WTC11 (cell line): ENCODE data around the gene CRYBG3. TPM values are rescaled to one million over a fixed set of nuclear protein-coding genes. Genes with fewer than 3 reads are reported as not detected.

ENCODE experiments used
- ATAC-seq: fragments of 200-7000 bp; cut with Tn5 transposase; 2 replicates; pipeline ENCODE4 v1.10.0; 2021; ENCODE audit warnings: mild to moderate bottlenecking, moderate library complexity
- CTCF ChIA-PET: fragments of 300-600 bp; sonication (Branson Sonifier 250); formaldehyde crosslinking; loops from one replicate; lab custom pipeline; 2021; ENCODE audit warnings: antibody characterized with exemption; lab: Charles Lee
- POLR2A ChIA-PET: fragments of 350-600 bp; sonication (Branson Sonifier 250); formaldehyde crosslinking; loops from one replicate; lab custom pipeline; 2021; ENCODE audit warnings: antibody characterized with exemption; lab: Charles Lee
- DNase-seq: peaks from one replicate; pipeline ENCODE4 v3.0.0; 2021; ENCODE audit warnings: low spot score
- H3K27ac Mint-ChIP-seq: 2 replicates; pipeline ENCODE4 v1.8.0; 2021; ENCODE audit warnings: mixed read lengths
- H3K27me3 Mint-ChIP-seq: 2 replicates; pipeline ENCODE4 v1.8.0; 2021; ENCODE audit warnings: low read depth, mild to moderate bottlenecking, moderate library complexity, mixed read lengths
- H3K36me3 Mint-ChIP-seq: 2 replicates; pipeline ENCODE4 v1.8.0; 2021; ENCODE audit warnings: mixed read lengths
- H3K4me1 Mint-ChIP-seq: 2 replicates; pipeline ENCODE4 v1.8.0; 2022; ENCODE audit warnings: mixed read lengths
- H3K4me3 Mint-ChIP-seq: 2 replicates; pipeline ENCODE4 v1.8.0; 2021; ENCODE audit warnings: mild to moderate bottlenecking, moderate library complexity, mixed read lengths
- H3K9me3 Mint-ChIP-seq: 2 replicates; pipeline ENCODE4 v1.8.0; 2021; ENCODE audit warnings: mixed read lengths
- AR ChIP-seq: fragments of 250-450 bp; sonication (Bioruptor Pico); IDR thresholded peaks from 2 replicates; pipeline ENCODE4 v1.9.0; 2021; ENCODE audit warnings: mild to moderate bottlenecking
- E2F1 ChIP-seq: sonication (generic); formaldehyde crosslinking; IDR thresholded peaks from 2 replicates; pipeline ENCODE4 v1.8.0; 2022; ENCODE audit warnings: mild to moderate bottlenecking, missing genetic modification reagents
- EMX1 ChIP-seq: fragments of 250-450 bp; sonication (Bioruptor Pico); IDR thresholded peaks from 2 replicates; pipeline ENCODE4 v1.8.0; 2021; ENCODE audit warnings: mild to moderate bottlenecking
- FOXK1 ChIP-seq: sonication (generic); formaldehyde crosslinking; IDR thresholded peaks from 2 replicates; pipeline ENCODE4 v1.8.0; 2022; ENCODE audit warnings: mild to moderate bottlenecking, moderate library complexity, missing genetic modification reagents
- HMGA2 ChIP-seq: fragments of 250-450 bp; sonication (Bioruptor Pico); IDR thresholded peaks from 2 replicates; pipeline ENCODE4 v1.4.0; 2021; ENCODE audit warnings: mild to moderate bottlenecking, moderate library complexity
- HMGXB4 ChIP-seq: sonication (generic); formaldehyde crosslinking; IDR thresholded peaks from 2 replicates; pipeline ENCODE4 v1.8.1; 2023; ENCODE audit warnings: mild to moderate bottlenecking, moderate library complexity, missing genetic modification reagents
- IRF1 ChIP-seq: sonication (generic); formaldehyde crosslinking; IDR thresholded peaks from 2 replicates; pipeline ENCODE4 v1.8.0; 2023; ENCODE audit warnings: missing genetic modification reagents
- JAZF1 ChIP-seq: fragments of 250-450 bp; sonication (Bioruptor Pico); IDR thresholded peaks from 2 replicates; pipeline ENCODE4 v1.9.0; 2021; ENCODE audit warnings: moderate library complexity, mild to moderate bottlenecking, inconsistent platforms
- MYBL2 ChIP-seq: sonication (generic); formaldehyde crosslinking; IDR thresholded peaks from 2 replicates; pipeline ENCODE4 v1.8.1; 2023; ENCODE audit warnings: mild to moderate bottlenecking, moderate library complexity, missing genetic modification reagents
- PREB ChIP-seq: sonication (generic); formaldehyde crosslinking; IDR thresholded peaks from 2 replicates; pipeline ENCODE4 v1.8.1; 2022; ENCODE audit warnings: mild to moderate bottlenecking, missing genetic modification reagents, moderate library complexity, borderline replicate concordance
- STAT6 ChIP-seq: sonication (generic); formaldehyde crosslinking; conservative IDR thresholded peaks from 2 replicates; pipeline ENCODE4 v1.8.1; 2023; ENCODE audit warnings: mild to moderate bottlenecking, low read depth, missing genetic modification reagents, moderate library complexity
- TEAD1 ChIP-seq: sonication (generic); formaldehyde crosslinking; IDR thresholded peaks from 2 replicates; pipeline ENCODE4 v1.8.0; 2022; ENCODE audit warnings: mild to moderate bottlenecking, missing genetic modification reagents
- ZNF121 ChIP-seq: sonication (generic); formaldehyde crosslinking; IDR thresholded peaks from 2 replicates; pipeline ENCODE4 v1.8.0; 2023; ENCODE audit warnings: missing genetic modification reagents
- ZNF281 ChIP-seq: sonication (generic); formaldehyde crosslinking; IDR thresholded peaks from 2 replicates; pipeline ENCODE4 v1.8.0; 2023; ENCODE audit warnings: mild to moderate bottlenecking, missing genetic modification reagents
- ZNF317 ChIP-seq: sonication (generic); formaldehyde crosslinking; IDR thresholded peaks from 2 replicates; pipeline ENCODE4 v1.8.1; 2023; ENCODE audit warnings: low read depth, mild to moderate bottlenecking, moderate library complexity, missing genetic modification reagents, borderline replicate concordance
- ZNF425 ChIP-seq: fragments of 250-450 bp; sonication (Bioruptor Pico); conservative IDR thresholded peaks from 2 replicates; pipeline ENCODE4 v1.9.0; 2021; ENCODE audit warnings: mild to moderate bottlenecking
- total RNA-seq: library from RNA; stranded (reverse); gene quantifications from 3 replicates; pipeline ENCODE4 v1.2.3, GENCODE V29; 2021

The CRYBG3 gene
- total RNA-seq, 1 experiment from 2014 or later: 13.6 TPM

- TF ChIP-seq AR (CRISPR knock-in tag): no peak
- TF ChIP-seq E2F1 (CRISPR knock-in tag): no peak
- TF ChIP-seq ZNF281 (CRISPR knock-in tag): no peak
- no peak for TF ChIP-seq TEAD1
- TF ChIP-seq ZNF121 (CRISPR knock-in tag): no peak
- TF ChIP-seq HMGA2 (CRISPR knock-in tag): no peak
- no peak for TF ChIP-seq ZNF425
- TF ChIP-seq JAZF1 (CRISPR knock-in tag): no peak
- no peak for TF ChIP-seq IRF1 (CRISPR knock-in tag)
- TF ChIP-seq PREB (CRISPR knock-in tag): no peak
- TF ChIP-seq HMGXB4 (CRISPR knock-in tag): no peak
Measured at GRCh38 chr3:97957617-97958311, 136.0 kb downstream of the CRYBG3 start (continued).

GRCh38 chr3:97958396-97958795 is 136.6 kb downstream of the CRYBG3 start:
- Mint-ChIP-seq H3K36me3 (no peaks in the 10 kb centered on the region; the same call in 1 of the 2 replicates), H3K4me1 (peaks cover 2% of the 10 kb centered on the region; the same call in 1 of the 2 replicates), H3K9me3 (no peaks in the 10 kb centered on the region), H3K27ac (no peak overlapping the region), H3K27me3 (no peaks in the 10 kb centered on the region), H3K4me3 (no peak overlapping the region)
- ChIA-PET CTCF (no interaction called here), POLR2A (no interaction called here)
- DNase-seq (no peak), ATAC-seq (no peak)
- TF ChIP-seq ZNF317 (CRISPR knock-in tag): no peak
- TF ChIP-seq HMGXB4 (CRISPR knock-in tag): no peak
- TF ChIP-seq EMX1 (CRISPR knock-in tag): no peak
- TF ChIP-seq FOXK1: no peak
- no peak for TF ChIP-seq STAT6 (CRISPR knock-in tag)
- no peak for TF ChIP-seq IRF1 (CRISPR knock-in tag)
- TF ChIP-seq MYBL2 (CRISPR knock-in tag): no peak
